Stimulated activated naive CD4-positive, alpha-beta T cell treated with Interleukin-2 at 50 U/mL for 16 hours (primary cell): ENCODE data around the gene SCLY.

Experiments used
- DNase-seq: peaks from one replicate; lab custom pipeline; 2025; lab: John Stamatoyannopoulos, UW

The SCLY gene

GRCh38 chr2:238127165-238128060, 66.6 kb downstream of the SCLY start:
- no peak for DNase-seq

GRCh38 chr2:238128061-238128440, 67.2 kb downstream of the SCLY start:
- DNase-seq, result no peak

DNA sequence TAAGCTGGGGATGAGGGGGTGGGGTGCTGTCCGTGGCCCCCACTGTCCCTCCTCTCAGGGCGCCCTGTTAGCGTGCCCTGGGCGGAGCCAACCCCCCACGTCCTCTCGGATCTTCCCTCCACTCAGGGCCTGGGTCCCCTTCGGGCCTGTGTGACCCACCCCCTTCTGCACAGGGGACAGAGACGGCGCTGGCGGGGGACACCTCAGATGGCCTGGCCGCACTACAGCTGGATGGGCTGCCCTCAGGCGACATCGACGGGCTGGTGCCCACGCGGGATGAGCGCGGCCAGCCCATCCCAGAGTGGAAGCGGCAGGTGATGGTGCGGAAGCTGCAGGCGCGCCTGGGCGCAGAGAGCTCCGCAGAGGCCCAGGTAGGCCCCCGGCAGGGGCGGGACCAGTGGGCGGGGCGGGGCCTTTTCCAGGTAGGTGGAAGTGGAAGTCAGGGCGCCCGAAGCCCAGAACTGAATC, 67.8 kb downstream of the SCLY start:
- no peak for DNase-seq

- DNase-seq, result no peak
Observed at GRCh38 chr2:238129166-238130010, 68.6 kb downstream of the SCLY start.

- DNase-seq, result no peak
Observed at GRCh38 chr2:238130111-238130695, 69.4 kb downstream of the SCLY start.

GRCh38 chr2:238130696-238131628, 70.2 kb downstream of the SCLY start:
- no peak for DNase-seq

- DNase-seq, result no peak
Observed at GRCh38 chr2:238131761-238132462, 71.1 kb downstream of the SCLY start.

GRCh38 chr2:238132463-238133450, 72.0 kb downstream of the SCLY start:
- DNase-seq, result no peak

- no peak for DNase-seq
Observed at GRCh38 chr2:238133499-238134392, 72.9 kb downstream of the SCLY start.

GRCh38 chr2:238134393-238134785, 73.6 kb downstream of the SCLY start:
- no peak for DNase-seq

- no peak for DNase-seq
Observed at GRCh38 chr2:238135601-238136150, 74.9 kb downstream of the SCLY start.

GRCh38 chr2:238136820-238137537, 76.2 kb downstream of the SCLY start:
- DNase-seq, result no peak

- no peak for DNase-seq
Observed at GRCh38 chr2:238137885-238138284, 77.1 kb downstream of the SCLY start.

GRCh38 chr2:238138331-238139195, 77.8 kb downstream of the SCLY start, which contains the start of gene KLHL30:
TSS of gene KLHL30 (plus strand) at chr2:238138668. CDS start at chr2:238140755, 2,087 bp downstream.
- DNase-seq, result no peak

DNA sequence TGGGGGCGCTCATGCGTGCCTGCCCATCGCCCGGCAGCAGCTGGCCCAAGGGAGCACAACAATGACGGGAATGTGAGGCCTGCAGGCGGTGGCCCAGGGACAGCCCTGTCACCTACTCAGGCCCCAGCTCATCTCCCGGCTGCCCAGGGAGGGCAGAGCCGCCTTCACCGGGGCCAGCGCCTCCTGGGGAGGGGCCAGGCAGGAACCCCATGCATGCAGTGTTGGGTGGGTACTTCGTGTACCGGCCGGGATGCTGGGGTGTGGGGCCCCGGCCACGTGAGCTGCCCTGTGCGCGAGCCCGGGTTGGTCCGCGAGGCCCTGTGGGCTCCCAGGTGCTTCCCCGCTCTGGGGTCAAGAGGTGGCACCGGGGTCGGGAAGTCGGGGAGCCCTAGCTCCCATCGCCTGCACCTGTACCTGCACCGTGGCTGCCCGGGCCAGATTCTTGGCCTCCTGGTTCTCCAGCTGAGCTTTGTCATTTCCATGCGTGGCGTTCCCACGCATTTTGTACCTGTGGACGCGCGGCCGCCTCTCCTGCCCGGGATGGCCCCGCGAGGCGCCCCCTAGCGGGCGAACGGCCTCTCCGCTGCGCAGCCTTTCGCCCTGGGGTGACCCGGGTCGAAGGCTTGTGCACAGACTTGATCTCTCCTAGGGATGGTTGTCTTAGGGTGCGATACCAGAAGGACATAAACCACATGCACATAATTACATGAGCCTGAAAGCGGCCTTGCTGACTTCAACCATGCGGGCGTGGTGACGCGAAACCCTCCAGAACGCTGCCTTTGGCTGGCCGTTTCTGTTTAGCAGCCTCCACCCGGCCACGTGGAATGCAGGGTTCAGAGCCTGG, 78.6 kb downstream of the SCLY start:
- no peak for DNase-seq
